Measurements from ENCODE around the gene ERFE. TPM values are rescaled to one million over a fixed set of nuclear protein-coding genes. Genes with fewer than 3 reads are reported as not detected.

The ERFE gene
- total RNA-seq, 1 donor from 2014 or later: 0.41 TPM

- peaks cover 8% of the 10 kb centered on the region for H3K36me3 Mint-ChIP-seq (ENCODE audit: low read depth, unreplicated experiment)
- no peak overlapping the region for H3K4me3 Mint-ChIP-seq (ENCODE audit: unreplicated experiment)
- H3K27me3 Mint-ChIP-seq (ENCODE audit: unreplicated experiment): peaks cover 9% of the 10 kb centered on the region
- peaks cover 3% of the 10 kb centered on the region for H3K4me1 Mint-ChIP-seq (ENCODE audit: unreplicated experiment)
- no peaks in the 10 kb centered on the region for H3K9me3 Mint-ChIP-seq (ENCODE audit: unreplicated experiment)
- no peak for TF ChIP-seq CTCF (IDR thresholded peaks at IDR 0.05; ENCODE audit: unreplicated experiment)
- H3K27ac Mint-ChIP-seq (ENCODE audit: unreplicated experiment): no peak overlapping the region
- DNase-seq (ENCODE audit: low spot score): no peak
Observed at GRCh38 chr2:238144262-238144661, 14.5 kb upstream of the ERFE start.

GRCh38 chr2:238145046-238145445 is 13.7 kb upstream of the ERFE start:
- Mint-ChIP-seq H3K27ac (ENCODE audit: unreplicated experiment) (no peak overlapping the region), H3K36me3 (ENCODE audit: low read depth, unreplicated experiment) (peaks cover 8% of the 10 kb centered on the region), H3K27me3 (ENCODE audit: unreplicated experiment) (peaks cover 9% of the 10 kb centered on the region), H3K9me3 (ENCODE audit: unreplicated experiment) (no peaks in the 10 kb centered on the region), H3K4me3 (ENCODE audit: unreplicated experiment) (no peak overlapping the region), H3K4me1 (ENCODE audit: unreplicated experiment) (peaks cover 3% of the 10 kb centered on the region)
- no peak for DNase-seq (ENCODE audit: low spot score)
- TF ChIP-seq CTCF (IDR thresholded peaks at IDR 0.05; ENCODE audit: unreplicated experiment): no peak

GRCh38 chr2:238145851-238146250 is 12.9 kb upstream of the ERFE start:
- Mint-ChIP-seq H3K27ac (ENCODE audit: unreplicated experiment) (no peak overlapping the region), H3K4me3 (ENCODE audit: unreplicated experiment) (no peak overlapping the region), H3K9me3 (ENCODE audit: unreplicated experiment) (no peaks in the 10 kb centered on the region), H3K36me3 (ENCODE audit: low read depth, unreplicated experiment) (peaks cover 8% of the 10 kb centered on the region), H3K4me1 (ENCODE audit: unreplicated experiment) (peaks cover 3% of the 10 kb centered on the region), H3K27me3 (ENCODE audit: unreplicated experiment) (peaks cover 7% of the 10 kb centered on the region)
- TF ChIP-seq CTCF (IDR thresholded peaks at IDR 0.05; ENCODE audit: unreplicated experiment): no peak
- DNase-seq (ENCODE audit: low spot score): no peak

GRCh38 chr2:238146884-238147544 is 11.8 kb upstream of the ERFE start:
- TF ChIP-seq CTCF (IDR thresholded peaks at IDR 0.05; ENCODE audit: unreplicated experiment): no peak
- peaks cover 4% of the 10 kb centered on the region for H3K27me3 Mint-ChIP-seq (ENCODE audit: unreplicated experiment)

GRCh38 chr2:238148981-238149380 is 9.8 kb upstream of the ERFE start:
- H3K4me3 Mint-ChIP-seq (ENCODE audit: unreplicated experiment): no peak overlapping the region
- H3K27ac Mint-ChIP-seq (ENCODE audit: unreplicated experiment): no peak overlapping the region
- H3K27me3 Mint-ChIP-seq (ENCODE audit: unreplicated experiment): peaks cover 6% of the 10 kb centered on the region
- no peaks in the 10 kb centered on the region for H3K4me1 Mint-ChIP-seq (ENCODE audit: unreplicated experiment)
- TF ChIP-seq CTCF (IDR thresholded peaks at IDR 0.05; ENCODE audit: unreplicated experiment): no peak
- H3K9me3 Mint-ChIP-seq (ENCODE audit: unreplicated experiment): no peaks in the 10 kb centered on the region
- no peak for DNase-seq (ENCODE audit: low spot score)
- peaks cover 2% of the 10 kb centered on the region for H3K36me3 Mint-ChIP-seq (ENCODE audit: low read depth, unreplicated experiment)

More at GRCh38 chr2:238146884-238147544, 11.8 kb upstream of the ERFE start:
- no peak overlapping the region for H3K4me3 Mint-ChIP-seq (ENCODE audit: unreplicated experiment)
- H3K4me1 Mint-ChIP-seq (ENCODE audit: unreplicated experiment): no peaks in the 10 kb centered on the region
- H3K9me3 Mint-ChIP-seq (ENCODE audit: unreplicated experiment): no peaks in the 10 kb centered on the region
- peaks cover 5% of the 10 kb centered on the region for H3K36me3 Mint-ChIP-seq (ENCODE audit: low read depth, unreplicated experiment)
- no peak for DNase-seq (ENCODE audit: low spot score)
- no peak overlapping the region for H3K27ac Mint-ChIP-seq (ENCODE audit: unreplicated experiment)
